ENCODE data around the gene MCRIP1. TPM values are rescaled to one million over a fixed set of nuclear protein-coding genes. Genes with fewer than 3 reads are reported as not detected.

Gene MCRIP1
- total and polyA plus RNA-seq, 9 of the 15 experiments (the other 6 are each of a cell fraction or from before 2014, with no cell fraction given) = 0.39 to 35.8 (median 9.7) TPM

- TF ChIP-seq MGA (IDR thresholded peaks at IDR 0.05) (peak; percentile 75; the same call in 1 of the 2 replicates), LEF1 (IDR thresholded peaks at IDR 0.05) (peak; percentile 61; the same call in 1 of the 2 replicates), ZHX1 (conservative IDR thresholded peaks at IDR 0.05; ENCODE audit: low read length) (no peak), ZBTB33 (CRISPR knock-in tag; IDR thresholded peaks at IDR 0.05) (0 out of 2 replicates have a peak, but pooled peaks have one; percentile 26), PRMT5 (CRISPR knock-in tag; IDR thresholded peaks at IDR 0.05) (no peak), RB1 (IDR thresholded peaks at IDR 0.05; ENCODE audit: low read depth) (peak; percentile 88; the same call in 1 of the 2 replicates), CREM (IDR thresholded peaks at IDR 0.05; ENCODE audit: low read depth) (peak; percentile 97), SP1 (CRISPR knock-in tag; IDR thresholded peaks at IDR 0.05) (peak; percentile 97), ATF7 (IDR thresholded peaks at IDR 0.05) (peak; percentile 98), HDAC1 (IDR thresholded peaks at IDR 0.05) (peak in 1 of 2 experiments; percentile 98; a peak in 2 of 4 replicates), BHLHE40 (IDR thresholded peaks at IDR 0.05; ENCODE audit: low read length) (peak; percentile 65)
Observed at GRCh38 chr17:81860756-81861568, 27.9 kb upstream of the MCRIP1 start (continued).

Measured in K562 (cell line).